Left ventricle myocardium superior (tissue), 1 donor: ENCODE results near the gene DEK. TPM values are rescaled to one million over a fixed set of nuclear protein-coding genes. Genes with fewer than 3 reads are reported as not detected.
"Not testable (repeated sequence)": the region's sequence is repeated elsewhere in the genome, so short reads cannot be mapped to it uniquely, and the experiment has no call there.

Experiments
- ATAC-seq: fragments of 200-7000 bp; cut with Tn5 transposase; one replicate; pipeline ENCODE4 v1.9.1; 2020; ENCODE audit warnings: mild to moderate bottlenecking, moderate library complexity
- DNase-seq: peaks from one replicate; pipeline ENCODE4 v3.0.0-alpha.2; 2020
- intact Hi-C: fragments of 100-400 bp; cut with micrococcal nuclease; formaldehyde crosslinking; loops from one replicate; pipeline ENCODE4 v1.11.0; 2022
- long read RNA-seq: library from polyadenylated mRNA; unstranded; transcript quantifications from one replicate; pipeline ENCODE4 v2.0.0, GENCODE V29; 2021
- total RNA-seq: library from RNA; stranded (reverse); fragmentation: NEBNext Ultra II Directional; extraction: Animal tissue kit (Norgen Biotek cat#: 25700); gene quantifications from one replicate; pipeline ENCODE4 v1.2.1, GENCODE V29; 2021
- donor health status: DM: no; HTN: yes; CAD: no; lungs with severe emphysema.

Gene DEK
- 69.1 TPM for total RNA-seq
- long read RNA-seq, transcript DEK-202 (11 exons, 3,427 nt), result major isoform, 95 of 140 reads
- long read RNA-seq, partial matches to known transcripts, result 32 of 140 reads
- long read RNA-seq, other reads (novel, unspliced or antisense), result 13 of 140 reads

- ATAC-seq, result peak; percentile 92
- intact Hi-C loops, result no loop called here
- peak; percentile 91 for DNase-seq
Observed at GRCh38 chr6:18264219-18264922, at the start of gene DEK. Gene DEK (minus strand): TSS chr6:18264530. CDS start chr6:18263987, 543 bp downstream.

- ATAC-seq, result no peak
- no peak for DNase-seq
- intact Hi-C loops, result no loop called here
Observed at GRCh38 chr6:18312368-18312767, 48.0 kb upstream of the DEK start.

GRCh38 chr6:18310010-18310409 lies 45.7 kb upstream of the DEK start:
- ATAC-seq, intact Hi-C loops, DNase-seq: not testable (repeated sequence)

GRCh38 chr6:18309046-18309445 lies 44.7 kb upstream of the DEK start:
- DNase-seq (no peak), ATAC-seq (no peak)
- intact Hi-C loops, result no loop called here

GRCh38 chr6:18308070-18308735 lies 43.9 kb upstream of the DEK start:
- no peak for ATAC-seq
- intact Hi-C loops, result no loop called here
- DNase-seq, result no peak

- intact Hi-C loops, result no loop called here
- DNase-seq, result no peak
- peak; percentile 29 for ATAC-seq
Observed at GRCh38 chr6:18306977-18307376, 42.6 kb upstream of the DEK start.

GRCh38 chr6:18302561-18303439 lies 38.5 kb upstream of the DEK start:
- ATAC-seq (peak; percentile 70), DNase-seq (no peak)
- intact Hi-C loops, result no loop called here

- no peak for ATAC-seq
- no peak for DNase-seq
- intact Hi-C loops, result no loop called here
Observed at GRCh38 chr6:18293076-18293904, 29.0 kb upstream of the DEK start.

GRCh38 chr6:18289283-18289682 lies 25.0 kb upstream of the DEK start:
- intact Hi-C loops, result no loop called here
- no peak for DNase-seq
- ATAC-seq, result no peak

GRCh38 chr6:18284261-18284660 lies 19.9 kb upstream of the DEK start:
- DNase-seq, result no peak
- intact Hi-C loops, result no loop called here
- ATAC-seq, result no peak

- ATAC-seq, result no peak
- intact Hi-C loops, result no loop called here
Observed at GRCh38 chr6:18281564-18281963, 17.2 kb upstream of the DEK start.

GRCh38 chr6:18280084-18280483 lies 15.8 kb upstream of the DEK start:
- DNase-seq (no peak), ATAC-seq (peak; percentile 31)
- intact Hi-C loops, result no loop called here

More at GRCh38 chr6:18281564-18281963, 17.2 kb upstream of the DEK start:
- no peak for DNase-seq

- intact Hi-C loops, result no loop called here
- no peak for ATAC-seq
- no peak for DNase-seq
Observed at GRCh38 chr6:18279422-18279821, 15.1 kb upstream of the DEK start.

GRCh38 chr6:18277237-18278006 lies 13.1 kb upstream of the DEK start:
- intact Hi-C loops, result no loop called here
- ATAC-seq (peak; percentile 82), DNase-seq (peak; percentile 43)

- DNase-seq (no peak), ATAC-seq (peak; percentile 32)
- intact Hi-C loops, result no loop called here
Observed at GRCh38 chr6:18276610-18277236, 12.4 kb upstream of the DEK start.

- DNase-seq (no peak), ATAC-seq (no peak)
- intact Hi-C loops, result no loop called here
Observed at GRCh38 chr6:18270216-18270615, 5.9 kb upstream of the DEK start.

- ATAC-seq (no peak), DNase-seq (no peak)
- intact Hi-C loops, result no loop called here
Observed at GRCh38 chr6:18269717-18270116, 5.4 kb upstream of the DEK start.

GRCh38 chr6:18269253-18269652 lies 4.9 kb upstream of the DEK start:
- ATAC-seq (no peak), DNase-seq (no peak)
- intact Hi-C loops, result no loop called here
